ENCODE data around the gene IARS1. TPM values are rescaled to one million over a fixed set of nuclear protein-coding genes. Genes with fewer than 3 reads are reported as not detected.
A peak's percentile ranks its signal among the peaks of the same experiment; 100 is the strongest.

Gene IARS1
- total and polyA plus RNA-seq, 10 of the 15 experiments (the other 5 are each of a cell fraction or from before 2014, with no cell fraction given), result 71.0 to 227 (median 153) TPM

GRCh38 chr9:92325269-92325990 is 31.9 kb upstream of the IARS1 start, which contains the start of the genes CENPP and NOL8 (continued):
- TF ChIP-seq LARP7 (IDR thresholded peaks at IDR 0.05), result peak; percentile 82
- peak; percentile 73 for TF ChIP-seq RUNX3 (IDR thresholded peaks at IDR 0.05; ENCODE audit: low read length)
- peak; percentile 17; the same call in 1 of the 2 replicates for TF ChIP-seq TCF7 (IDR thresholded peaks at IDR 0.05; ENCODE audit: borderline replicate concordance)
- TF ChIP-seq CHD4 (IDR thresholded peaks at IDR 0.05), result no peak
- TF ChIP-seq NR2C1 (IDR thresholded peaks at IDR 0.05), result peak; percentile 39; the same call in 1 of the 2 replicates
- TF ChIP-seq IRF3 (IDR thresholded peaks at IDR 0.05), result no peak
- TF ChIP-seq ELK1 (IDR thresholded peaks at IDR 0.05; ENCODE audit: low read depth, low read length), result peak; percentile 72; the same call in 1 of the 2 replicates
- TF ChIP-seq SREBF2 (IDR thresholded peaks at IDR 0.05; ENCODE audit: low read length), result 0 out of 2 replicates have a peak, but pooled peaks have one; percentile 42
- TF ChIP-seq BACH1 (IDR thresholded peaks at IDR 0.05; ENCODE audit: borderline replicate concordance), result peak; percentile 60
- TF ChIP-seq ZNF622 (IDR thresholded peaks at IDR 0.05), result no peak
- no peak for TF ChIP-seq KAT2A (conservative IDR thresholded peaks at IDR 0.05; ENCODE audit: control insufficient read depth, low read depth, low read length)
- TF ChIP-seq CEBPZ (IDR thresholded peaks at IDR 0.05; ENCODE audit: low read depth, low read length), result no peak
- peak; percentile 97 for TF ChIP-seq GABPA (IDR thresholded peaks at IDR 0.05; ENCODE audit: low read depth)
- peak; percentile 82 for TF ChIP-seq MLLT1 (IDR thresholded peaks at IDR 0.05)
- peak; percentile 84 for TF ChIP-seq GATAD2B (conservative IDR thresholded peaks at IDR 0.05; ENCODE audit: low read depth)
- TF ChIP-seq CBFB (IDR thresholded peaks at IDR 0.05; ENCODE audit: low read depth), result peak; percentile 10; the same call in 1 of the 2 replicates
- TF ChIP-seq NFYA (IDR thresholded peaks at IDR 0.05; ENCODE audit: borderline replicate concordance, low read depth, low read length), result no peak
- peak; percentile 88 for TF ChIP-seq PBX3 (IDR thresholded peaks at IDR 0.05; ENCODE audit: insufficient replicate concordance, low read depth, low read length)
- TF ChIP-seq ZNF24 (IDR thresholded peaks at IDR 0.05), result 0 out of 2 replicates have a peak, but pooled peaks have one; percentile 49
- peak; percentile 84 for TF ChIP-seq USF2 (IDR thresholded peaks at IDR 0.05; ENCODE audit: borderline replicate concordance, low read depth, low read length)
